CD4-positive, alpha-beta T cell (primary cell): Measurements from ENCODE around the gene ZNF516. TPM values are rescaled to one million over a fixed set of nuclear protein-coding genes. Genes with fewer than 3 reads are reported as not detected.

ENCODE experiments used
- ATAC-seq: fragments of 200-7000 bp; cut with Tn5 transposase; one replicate; pipeline ENCODE4 v1.10.0; 2022; ENCODE audit warnings: mild to moderate bottlenecking; ENCODE audit not compliant: poor library complexity
- CTCF ChIA-PET: fragments of 350-600 bp; sonication (Branson Sonifier 250); formaldehyde crosslinking; loops from one replicate; lab custom pipeline; 2021; ENCODE audit warnings: antibody characterized with exemption, inconsistent platforms; lab: Charles Lee
- POLR2A ChIA-PET: fragments of 350-600 bp; sonication (Branson Sonifier 250); formaldehyde crosslinking; loops from one replicate; lab custom pipeline; 2021; ENCODE audit warnings: antibody characterized with exemption, inconsistent platforms; lab: Charles Lee
- DNase-seq, 14 experiments: peaks; one replicate each; pipeline ENCODE4 v3.0.0-alpha.2; 2013 to 2020; ENCODE audit warnings: mixed read lengths in 2 of 14
- H3K27ac ChIP-seq, 2 donors: one replicate each; pipeline versions ENCODE4 v1.5.1 to v1.7.0; 2013; ENCODE audit warnings: low read length in 2 of 2, low read depth in 1 of 2, mild to moderate bottlenecking in 1 of 2
- H3K27me3 ChIP-seq, 2 experiments: 1 replicate in 1 of 2; 2 replicates in 1 of 2; pipeline versions ENCODE4 v1.6.1 to v1.7.0; 2013; ENCODE audit warnings: low read length in 2 of 2, control low read depth in 1 of 2, mild to moderate bottlenecking in 1 of 2, moderate library complexity in 1 of 2; ENCODE audit not compliant: insufficient read depth in 2 of 2, control insufficient read depth in 1 of 2
- H3K36me3 ChIP-seq: one replicate; pipeline ENCODE4 v1.6.1; 2013; ENCODE audit warnings: low read length, control low read depth; ENCODE audit not compliant: insufficient read depth
- H3K4me1 ChIP-seq: one replicate; pipeline ENCODE4 v1.6.1; 2013; ENCODE audit warnings: low read length, control low read depth; ENCODE audit not compliant: insufficient read depth
- H3K4me3 ChIP-seq: one replicate; pipeline ENCODE4 v1.5.1; 2013; ENCODE audit warnings: mild to moderate bottlenecking, low read length, moderate library complexity
- H3K9me3 ChIP-seq, 2 experiments: 1 replicate in 1 of 2; 2 replicates in 1 of 2; pipeline versions ENCODE4 v1.6.1 to v1.7.0; 2013; ENCODE audit warnings: low read length in 2 of 2, mild to moderate bottlenecking in 2 of 2, control low read depth in 1 of 2, moderate library complexity in 1 of 2; ENCODE audit not compliant: control insufficient read depth in 1 of 2, insufficient read depth in 1 of 2
- H3K27ac Mint-ChIP-seq: one replicate; pipeline ENCODE4 v1.8.0; 2020; ENCODE audit warnings: mixed read lengths
- H3K27me3 Mint-ChIP-seq: one replicate; pipeline ENCODE4 v1.8.0; 2021; ENCODE audit warnings: mixed read lengths
- H3K36me3 Mint-ChIP-seq: one replicate; pipeline ENCODE4 v1.8.0; 2021; ENCODE audit warnings: low read depth, mixed read lengths
- H3K4me1 Mint-ChIP-seq: one replicate; pipeline ENCODE4 v1.8.0; 2021; ENCODE audit warnings: low read depth, mixed read lengths
- H3K4me3 Mint-ChIP-seq: one replicate; pipeline ENCODE4 v1.8.0; 2020; ENCODE audit warnings: mild to moderate bottlenecking, mixed read lengths
- H3K9me3 Mint-ChIP-seq: one replicate; pipeline ENCODE4 v1.8.0; 2020; ENCODE audit warnings: mixed read lengths
- intact Hi-C, 2 experiments: fragments of 100-400 bp; cut with DNase I in 1 of 2; cut with micrococcal nuclease in 1 of 2; formaldehyde crosslinking; loops; one replicate each; pipeline versions ENCODE4 v1.15.1 to v1.9.0; 2023 to 2025; cut with DNase I, micrococcal nuclease
- total RNA-seq, 174 experiments: library from RNA in 2 of 174; stranded (reverse) in 2 of 174; gene quantifications; one replicate each; pipeline ENCODE4 v1.2.3 and lab custom pipeline; 2021 to 2026
- TF ChIP-seq, protein P1 (sequence below): fragments of 200-600 bp; IDR thresholded peaks from one replicate; pipeline ENCODE4 v1.8.0; 2022; ENCODE audit warnings: antibody characterized with exemption, mild to moderate bottlenecking

The ZNF516 gene
- total RNA-seq, 2 experiments from 2014 or later: 22.4 to 29.3 TPM

DNA sequence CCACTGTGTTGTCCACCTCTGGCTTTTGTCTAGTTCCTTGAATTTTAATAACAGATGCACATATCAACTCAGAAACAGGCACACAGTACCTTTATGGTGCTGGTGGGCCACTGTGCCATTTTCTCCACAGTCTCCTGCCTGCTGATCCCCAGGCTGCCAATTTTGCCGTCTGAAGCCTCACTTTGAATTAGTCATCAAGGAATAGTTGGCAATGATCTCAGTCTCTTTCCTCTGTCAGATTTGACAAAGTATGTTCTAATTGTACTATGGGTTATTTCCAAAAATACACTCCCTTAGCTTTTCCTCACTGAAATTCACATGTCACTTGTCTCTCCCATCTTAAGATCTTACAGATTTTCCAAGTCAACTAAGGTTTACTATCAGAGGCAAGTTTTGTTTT is 140.7 kb downstream of the ZNF516 start:
- ChIA-PET CTCF (no interaction called here), POLR2A (interaction anchor here (0.6 kb wide), 1 partner anchor 905 kb away, joined by 3 read pairs; no protein-coding TSS in a partner anchor)
- Mint-ChIP-seq H3K27me3 (no peaks in the 10 kb centered on the region), H3K36me3 (peaks cover 18% of the 10 kb centered on the region), H3K27ac (no peak overlapping the region), H3K4me1 (peaks cover under 1% of the 10 kb centered on the region), H3K9me3 (peaks cover 2% of the 10 kb centered on the region), H3K4me3 (no peak overlapping the region)
- ATAC-seq (no peak), DNase-seq (no peak)
- H3K27me3 ChIP-seq: no peaks in the 10 kb centered on the region
- intact Hi-C loops: loop anchor here in 1 of 2 experiments (5.0 kb wide), 1 partner anchor 1732 kb away; no protein-coding TSS in a partner anchor
- H3K4me1 ChIP-seq: no peaks in the 10 kb centered on the region
- TF ChIP-seq, protein P1, sequence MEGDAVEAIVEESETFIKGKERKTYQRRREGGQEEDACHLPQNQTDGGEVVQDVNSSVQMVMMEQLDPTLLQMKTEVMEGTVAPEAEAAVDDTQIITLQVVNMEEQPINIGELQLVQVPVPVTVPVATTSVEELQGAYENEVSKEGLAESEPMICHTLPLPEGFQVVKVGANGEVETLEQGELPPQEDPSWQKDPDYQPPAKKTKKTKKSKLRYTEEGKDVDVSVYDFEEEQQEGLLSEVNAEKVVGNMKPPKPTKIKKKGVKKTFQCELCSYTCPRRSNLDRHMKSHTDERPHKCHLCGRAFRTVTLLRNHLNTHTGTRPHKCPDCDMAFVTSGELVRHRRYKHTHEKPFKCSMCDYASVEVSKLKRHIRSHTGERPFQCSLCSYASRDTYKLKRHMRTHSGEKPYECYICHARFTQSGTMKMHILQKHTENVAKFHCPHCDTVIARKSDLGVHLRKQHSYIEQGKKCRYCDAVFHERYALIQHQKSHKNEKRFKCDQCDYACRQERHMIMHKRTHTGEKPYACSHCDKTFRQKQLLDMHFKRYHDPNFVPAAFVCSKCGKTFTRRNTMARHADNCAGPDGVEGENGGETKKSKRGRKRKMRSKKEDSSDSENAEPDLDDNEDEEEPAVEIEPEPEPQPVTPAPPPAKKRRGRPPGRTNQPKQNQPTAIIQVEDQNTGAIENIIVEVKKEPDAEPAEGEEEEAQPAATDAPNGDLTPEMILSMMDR: no peak
- H3K4me3 ChIP-seq: no peak overlapping the region
- no peaks in the 10 kb centered on the region for H3K9me3 ChIP-seq
- H3K36me3 ChIP-seq: no peaks in the 10 kb centered on the region
- no peak overlapping the region for H3K27ac ChIP-seq

DNA sequence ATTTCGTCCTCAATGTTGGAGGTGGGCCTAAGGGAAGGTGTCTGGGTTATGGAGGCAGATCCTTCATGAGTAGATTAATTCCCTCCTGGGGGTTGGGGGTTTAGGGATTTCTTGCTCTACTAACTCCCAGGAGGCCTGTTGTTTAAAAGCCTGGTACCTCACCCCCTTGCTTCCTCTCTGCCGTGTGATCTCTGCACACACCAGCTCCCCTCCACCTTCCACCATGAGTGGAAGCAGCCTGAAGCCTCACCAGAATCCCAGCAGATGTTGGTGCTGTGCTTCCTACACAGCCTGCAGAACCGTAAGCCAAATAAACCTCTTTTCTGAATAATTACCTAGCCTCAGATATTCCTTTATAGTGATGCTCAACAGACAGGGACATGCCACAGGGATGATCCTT is 141.5 kb downstream of the ZNF516 start:
- peaks cover 2% of the 10 kb centered on the region for H3K9me3 Mint-ChIP-seq
- TF ChIP-seq, protein P1: no peak
- intact Hi-C loops: loop anchor here in 1 of 2 experiments (5.0 kb wide), 1 partner anchor 1731 kb away; no protein-coding TSS in a partner anchor
- H3K4me1 ChIP-seq: peaks cover 3% of the 10 kb centered on the region
- ATAC-seq: no peak
- no peaks in the 10 kb centered on the region for H3K27me3 Mint-ChIP-seq
- H3K9me3 ChIP-seq: no peaks in the 10 kb centered on the region
- peaks cover 12% of the 10 kb centered on the region for H3K36me3 Mint-ChIP-seq
- no peak overlapping the region for H3K4me3 Mint-ChIP-seq
- H3K27ac Mint-ChIP-seq: no peak overlapping the region
- POLR2A ChIA-PET: no interaction called here
- no peak overlapping the region for H3K27ac ChIP-seq
- no peak overlapping the region for H3K4me3 ChIP-seq
- H3K4me1 Mint-ChIP-seq: peaks cover 7% of the 10 kb centered on the region
- no peaks in the 10 kb centered on the region for H3K27me3 ChIP-seq
- H3K36me3 ChIP-seq: no peaks in the 10 kb centered on the region
- CTCF ChIA-PET: no interaction called here
- DNase-seq: no peak

DNA sequence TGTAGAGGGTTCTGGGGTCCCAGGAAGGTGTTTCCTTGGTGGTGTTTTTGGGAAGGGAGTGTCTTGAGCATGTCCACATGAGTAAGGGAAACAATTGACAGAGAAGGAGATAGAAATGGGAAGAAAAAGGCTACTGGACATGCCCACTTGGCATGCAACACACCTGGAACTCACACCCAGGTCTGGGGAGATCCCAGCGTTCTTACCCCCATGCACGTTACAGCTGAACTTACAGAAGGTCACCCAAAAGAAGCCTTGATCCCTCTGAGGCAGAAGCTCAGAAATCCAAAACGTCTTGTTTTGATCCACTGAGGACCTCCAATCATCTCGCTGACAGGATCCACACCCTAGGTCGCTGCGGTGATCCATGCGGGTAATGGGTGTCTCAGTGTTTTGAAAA is 142.0 kb downstream of the ZNF516 start:
- intact Hi-C loops: loop anchor here in 1 of 2 experiments (5.0 kb wide), 1 partner anchor 1731 kb away; no protein-coding TSS in a partner anchor
- H3K27ac Mint-ChIP-seq: no peak overlapping the region
- no peaks in the 10 kb centered on the region for H3K36me3 ChIP-seq
- H3K27me3 ChIP-seq: no peaks in the 10 kb centered on the region
- peaks cover 3% of the 10 kb centered on the region for H3K4me1 ChIP-seq
- peaks cover 7% of the 10 kb centered on the region for H3K4me1 Mint-ChIP-seq
- H3K4me3 ChIP-seq: no peak overlapping the region
- H3K36me3 Mint-ChIP-seq: peaks cover 10% of the 10 kb centered on the region
- no peaks in the 10 kb centered on the region for H3K27me3 Mint-ChIP-seq
- ChIA-PET CTCF (no interaction called here), POLR2A (no interaction called here)
- H3K27ac ChIP-seq: no peak overlapping the region
- ATAC-seq (no peak), DNase-seq (no peak)
- peaks cover 2% of the 10 kb centered on the region for H3K9me3 Mint-ChIP-seq
- H3K9me3 ChIP-seq: no peaks in the 10 kb centered on the region
- no peak overlapping the region for H3K4me3 Mint-ChIP-seq
- TF ChIP-seq, protein P1: no peak
